ENCODE measurements around the gene FKBP1C.
"Not testable (repeated sequence)": the region's sequence is repeated elsewhere in the genome, so short reads cannot be mapped to it uniquely, and the experiment has no call there.

The FKBP1C gene

DNA sequence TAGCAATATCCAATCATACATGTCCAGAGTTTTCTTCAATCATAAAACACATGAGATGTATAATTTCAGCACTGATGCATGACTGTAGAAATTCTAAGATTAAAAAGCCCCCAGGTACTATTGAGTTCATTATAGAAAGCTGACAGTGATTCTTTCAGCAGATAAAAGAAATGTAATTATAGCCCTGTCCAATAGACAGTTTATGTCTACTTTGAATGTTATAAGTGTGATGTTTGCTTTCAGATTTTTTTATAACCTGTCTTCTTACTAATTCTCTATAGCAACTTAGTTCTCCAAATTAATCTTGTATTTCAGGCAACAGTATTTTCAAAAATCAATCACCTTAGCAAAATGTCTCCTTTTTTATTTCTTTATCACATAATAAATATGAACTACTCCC is 13.5 kb upstream of the FKBP1C start:
- TF ChIP-seq, protein P1, sequence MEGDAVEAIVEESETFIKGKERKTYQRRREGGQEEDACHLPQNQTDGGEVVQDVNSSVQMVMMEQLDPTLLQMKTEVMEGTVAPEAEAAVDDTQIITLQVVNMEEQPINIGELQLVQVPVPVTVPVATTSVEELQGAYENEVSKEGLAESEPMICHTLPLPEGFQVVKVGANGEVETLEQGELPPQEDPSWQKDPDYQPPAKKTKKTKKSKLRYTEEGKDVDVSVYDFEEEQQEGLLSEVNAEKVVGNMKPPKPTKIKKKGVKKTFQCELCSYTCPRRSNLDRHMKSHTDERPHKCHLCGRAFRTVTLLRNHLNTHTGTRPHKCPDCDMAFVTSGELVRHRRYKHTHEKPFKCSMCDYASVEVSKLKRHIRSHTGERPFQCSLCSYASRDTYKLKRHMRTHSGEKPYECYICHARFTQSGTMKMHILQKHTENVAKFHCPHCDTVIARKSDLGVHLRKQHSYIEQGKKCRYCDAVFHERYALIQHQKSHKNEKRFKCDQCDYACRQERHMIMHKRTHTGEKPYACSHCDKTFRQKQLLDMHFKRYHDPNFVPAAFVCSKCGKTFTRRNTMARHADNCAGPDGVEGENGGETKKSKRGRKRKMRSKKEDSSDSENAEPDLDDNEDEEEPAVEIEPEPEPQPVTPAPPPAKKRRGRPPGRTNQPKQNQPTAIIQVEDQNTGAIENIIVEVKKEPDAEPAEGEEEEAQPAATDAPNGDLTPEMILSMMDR (IDR thresholded peaks at IDR 0.05; ENCODE audit: borderline replicate concordance, control extremely low read depth, extremely low read depth, insufficient read depth, missing control alignments), result no peak
- DNase-seq (ENCODE audit: low spot score), result no peak
- in situ Hi-C loops (cut with MboI; ENCODE audit: low sequenced_read_pairs, unreplicated experiment), result no loop called here

DNA sequence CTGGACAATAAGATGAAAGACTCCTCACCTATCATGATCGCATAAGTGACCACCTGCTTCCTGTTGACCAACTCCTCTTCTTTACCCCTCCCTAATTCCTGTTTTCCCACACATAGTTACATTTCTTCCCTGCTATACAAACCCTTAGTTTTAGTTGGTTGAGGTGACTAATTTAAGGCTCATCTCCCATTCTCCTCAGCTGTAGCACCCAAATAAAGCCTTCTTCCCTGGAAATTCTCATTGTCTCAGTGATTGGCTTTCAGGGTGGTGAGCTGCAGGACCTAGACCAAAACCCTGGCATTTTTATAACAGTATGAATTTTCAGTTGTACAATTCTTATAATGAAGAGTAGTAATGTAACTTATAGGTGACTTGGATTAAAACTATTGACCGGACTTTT is 2.1 kb downstream of the FKBP1C start:
- in situ Hi-C loops (cut with MboI; ENCODE audit: low sequenced_read_pairs, unreplicated experiment), result no loop called here
- TF ChIP-seq, protein P1 (IDR thresholded peaks at IDR 0.05; ENCODE audit: borderline replicate concordance, control extremely low read depth, extremely low read depth, insufficient read depth, missing control alignments), result no peak
- DNase-seq (ENCODE audit: low spot score), result no peak

DNA sequence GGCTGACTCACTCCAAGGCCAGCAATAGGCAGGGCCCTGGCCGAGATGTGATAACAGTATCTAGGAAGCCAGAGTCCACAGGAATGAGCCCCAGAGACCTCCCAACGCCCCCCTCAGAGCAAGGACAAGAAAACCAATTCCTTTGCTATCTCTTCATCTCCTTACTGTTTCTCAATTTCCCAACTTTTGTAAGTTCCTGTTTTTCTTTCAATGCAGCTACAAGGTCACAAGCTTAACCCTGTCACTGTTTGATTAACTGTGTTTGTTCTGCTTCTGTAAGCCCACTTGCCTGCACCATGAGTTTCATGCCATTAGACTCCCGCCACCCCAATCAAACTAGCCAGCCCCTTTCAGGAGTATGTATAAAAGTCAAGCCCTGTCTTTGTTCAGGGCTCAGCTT is 3.5 kb downstream of the FKBP1C start:
- in situ Hi-C loops (cut with MboI; ENCODE audit: low sequenced_read_pairs, unreplicated experiment), result no loop called here
- TF ChIP-seq, protein P1 (IDR thresholded peaks at IDR 0.05; ENCODE audit: borderline replicate concordance, control extremely low read depth, extremely low read depth, insufficient read depth, missing control alignments), result no peak
- no peak for DNase-seq (ENCODE audit: low spot score)

DNA sequence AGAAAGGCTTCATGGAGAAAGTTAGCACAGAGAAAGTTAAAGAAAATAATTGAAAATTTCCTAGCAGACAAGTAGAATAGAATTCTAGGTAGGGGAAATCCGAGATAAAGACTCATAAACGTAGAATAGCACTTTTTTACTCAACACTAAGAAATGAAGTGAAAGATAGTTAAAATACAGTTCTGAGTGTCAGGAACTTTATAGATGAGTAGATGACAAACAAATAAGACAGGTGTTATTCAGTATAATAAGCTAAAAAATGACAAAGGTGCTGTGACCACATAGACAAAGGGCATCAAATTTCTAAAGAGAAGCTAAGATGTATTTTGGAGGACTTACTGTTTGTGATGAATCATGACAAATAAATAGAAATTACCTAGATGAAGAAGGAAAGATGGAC is 12.9 kb downstream of the FKBP1C start:
- in situ Hi-C loops (cut with MboI; ENCODE audit: low sequenced_read_pairs, unreplicated experiment), result no loop called here
- no peak for DNase-seq (ENCODE audit: low spot score)
- TF ChIP-seq, protein P1 (IDR thresholded peaks at IDR 0.05; ENCODE audit: borderline replicate concordance, control extremely low read depth, extremely low read depth, insufficient read depth, missing control alignments), result no peak

DNA sequence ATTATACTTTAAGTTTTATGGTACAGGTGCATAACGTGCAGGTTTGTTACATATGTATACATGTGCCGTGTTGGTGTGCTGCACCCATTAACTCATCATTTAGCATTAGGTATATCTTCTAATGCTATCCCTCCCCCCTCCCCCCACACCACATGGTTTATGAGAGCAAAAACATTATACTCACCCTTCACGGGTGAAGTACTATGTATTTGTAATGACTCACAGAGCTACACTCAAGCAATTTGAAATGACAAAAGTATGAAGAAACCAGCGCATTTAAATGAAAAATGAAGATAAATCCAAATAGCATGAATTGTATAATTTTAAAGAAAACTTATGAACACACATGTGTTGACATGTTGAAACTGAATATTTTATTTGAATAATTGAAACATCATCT is 14.7 kb downstream of the FKBP1C start:
- DNase-seq (ENCODE audit: low spot score); in situ Hi-C loops (cut with MboI; ENCODE audit: low sequenced_read_pairs, unreplicated experiment): not testable (repeated sequence)

DNA sequence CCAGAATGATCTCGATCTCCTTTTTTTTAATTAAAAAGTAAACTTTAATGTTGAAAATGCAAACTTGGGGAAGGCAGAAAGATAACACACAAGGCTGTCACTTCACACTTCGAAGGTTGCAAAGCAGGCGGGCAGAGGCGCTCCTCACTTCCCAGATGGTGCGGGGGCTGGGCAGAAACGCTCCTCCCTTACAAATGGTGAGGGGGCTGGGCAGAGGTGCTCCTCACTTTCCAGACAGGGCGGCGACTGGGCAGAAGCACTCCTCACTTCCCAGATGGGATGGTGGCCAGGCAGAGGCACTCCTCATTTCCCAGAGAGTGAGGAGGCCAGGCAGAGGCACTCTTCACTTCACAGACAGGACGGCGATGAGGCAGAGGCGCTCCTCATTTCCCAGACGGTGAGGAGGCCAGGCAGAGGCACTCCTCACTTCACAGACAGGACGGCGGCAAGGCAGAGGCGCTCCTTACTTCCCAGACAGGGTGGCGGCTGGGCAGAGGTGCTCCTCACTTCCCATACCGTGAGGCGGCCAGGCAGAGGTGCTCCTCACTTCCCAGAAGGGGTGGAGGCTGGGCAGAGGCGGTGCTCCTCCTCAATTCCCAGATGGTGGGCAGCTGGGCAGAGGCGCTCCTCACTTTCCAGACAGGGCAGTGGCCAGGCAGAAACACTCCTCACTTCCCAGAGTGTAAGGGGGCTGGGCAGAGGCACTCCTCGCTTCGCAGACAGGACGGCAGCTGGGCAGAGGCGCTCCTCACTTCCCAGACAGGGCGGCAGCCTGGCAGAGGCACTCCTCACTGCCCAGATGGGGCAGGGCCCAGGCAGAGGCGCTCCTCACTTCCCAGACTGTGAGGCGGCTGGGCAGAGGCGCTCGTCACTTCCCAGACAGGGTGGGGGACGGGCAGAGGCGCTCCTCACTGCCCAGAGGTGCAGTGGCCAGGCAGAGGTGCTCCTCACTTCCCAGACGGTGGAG is 16.9 kb downstream of the FKBP1C start:
- in situ Hi-C loops (cut with MboI; ENCODE audit: low sequenced_read_pairs, unreplicated experiment); DNase-seq (ENCODE audit: low spot score): not testable (repeated sequence)

DNA sequence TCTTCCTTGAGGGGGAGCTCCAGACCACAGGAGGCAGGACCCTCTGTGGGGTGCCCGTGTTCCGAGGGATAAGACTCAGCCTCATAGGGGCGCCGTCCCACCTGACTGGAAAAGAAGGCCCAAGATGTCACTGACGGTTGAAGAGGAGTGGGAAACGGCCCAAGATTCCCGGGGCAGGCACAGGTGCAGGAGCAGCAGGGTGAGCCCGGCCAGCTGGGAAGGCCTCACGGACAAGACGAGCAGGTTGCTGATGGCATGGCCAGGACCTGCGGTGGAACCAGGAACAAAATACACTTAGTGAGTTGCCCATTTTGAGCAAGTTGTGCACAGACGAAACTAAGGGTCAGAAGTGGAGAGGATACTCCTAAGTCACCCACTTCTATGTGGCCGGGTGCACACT is 18.8 kb downstream of the FKBP1C start:
- in situ Hi-C loops (cut with MboI; ENCODE audit: low sequenced_read_pairs, unreplicated experiment), result not testable (repeated sequence)

DNA sequence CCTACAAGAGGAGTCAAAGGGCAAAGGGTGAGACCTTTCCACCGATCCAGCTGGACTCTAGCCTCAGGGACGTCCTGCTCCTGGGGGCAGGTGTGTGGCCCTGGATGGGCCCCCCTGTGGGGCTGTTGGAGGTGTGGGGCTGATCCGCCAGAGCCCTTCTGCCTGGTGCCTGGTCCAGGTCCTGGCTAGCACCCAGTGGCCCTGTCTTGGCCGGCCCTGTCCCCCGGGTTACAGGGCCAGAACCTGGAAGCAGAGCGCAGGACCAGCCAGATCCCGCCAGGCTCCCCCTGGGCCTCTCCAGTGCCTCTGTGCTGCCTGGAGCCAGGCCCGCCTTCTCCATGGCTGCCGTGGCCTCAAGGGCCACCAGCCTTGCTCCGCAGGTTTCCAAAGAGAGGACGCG is 19.2 kb downstream of the FKBP1C start:
- in situ Hi-C loops (cut with MboI; ENCODE audit: low sequenced_read_pairs, unreplicated experiment); DNase-seq (ENCODE audit: low spot score): not testable (repeated sequence)

More for the DNA sequence above, 18.8 kb downstream of the FKBP1C start:
- not testable (repeated sequence) for DNase-seq (ENCODE audit: low spot score)

DNA sequence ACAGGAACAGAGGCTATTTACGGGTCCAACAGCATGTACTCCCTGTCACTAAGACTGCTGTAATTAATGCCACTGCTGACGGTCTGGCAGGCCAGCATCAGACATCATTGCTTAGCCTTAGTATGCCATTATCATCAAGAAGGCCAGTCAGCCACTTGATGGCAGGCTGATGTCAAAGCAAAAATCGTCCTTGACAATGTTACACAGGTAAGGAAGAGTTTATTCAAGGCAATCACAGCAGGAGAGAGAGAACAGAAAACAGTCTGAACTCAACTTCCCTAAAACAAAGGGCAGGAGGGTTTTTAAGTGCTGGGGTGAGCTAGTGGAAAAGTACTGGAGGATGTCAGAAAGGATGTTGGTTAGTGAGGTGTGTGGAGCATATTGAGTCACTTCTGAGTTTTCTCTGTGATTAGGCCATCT is 25.1 kb downstream of the FKBP1C start:
- in situ Hi-C loops (cut with MboI; ENCODE audit: low sequenced_read_pairs, unreplicated experiment), result no loop called here
- no peak for DNase-seq (ENCODE audit: low spot score)
- TF ChIP-seq, protein P1 (IDR thresholded peaks at IDR 0.05; ENCODE audit: borderline replicate concordance, control extremely low read depth, extremely low read depth, insufficient read depth, missing control alignments), result no peak
